ENCODE measurements around the gene CEP85L. TPM values are rescaled to one million over a fixed set of nuclear protein-coding genes. Genes with fewer than 3 reads are reported as not detected.
A peak's percentile ranks its signal among the peaks of the same experiment; 100 is the strongest.

Gene CEP85L
- total RNA-seq, 4 donors from 2014 or later: 5.3 to 10.5 (median 8.7) TPM

- no peak for DNase-seq
- in situ Hi-C loops (cut with MboI; ENCODE audit: low pct_ligation_motif_present in 1 of 4, low pct_unique_long_range_greater_than_20kb in 1 of 4, low sequenced_read_pairs in 3 of 4): loop anchor here in 2 of 4 donors (10.0 to 25.0 kb wide), 2 partner anchors 222 to 224 kb away; no protein-coding TSS in a partner anchor
- intact Hi-C loops (cut with DNase I; ENCODE audit: low total_unique reads): loop anchor here (5.0 kb wide), 1 partner anchor 227 kb away; no protein-coding TSS in a partner anchor
Observed at GRCh38 chr6:118509009-118509617, 142.3 kb downstream of the CEP85L start.

GRCh38 chr6:118507636-118508035, 143.8 kb downstream of the CEP85L start:
- intact Hi-C loops (cut with DNase I; ENCODE audit: low total_unique reads): loop anchor here (5.0 kb wide), 1 partner anchor 225 kb away; no protein-coding TSS in a partner anchor
- Histone ChIP-seq H3K36me3 (no peaks in the 10 kb centered on the region), H3K4me3 (no peak overlapping the region), H3K4me1 (no peaks in the 10 kb centered on the region), H3K27me3 (no peaks in the 10 kb centered on the region), H3K9me3 (no peaks in the 10 kb centered on the region), H3K27ac (no peak overlapping the region)
- DNase-seq: no peak
- TF ChIP-seq CTCF (IDR thresholded peaks at IDR 0.05): no peak
- no peak for TF ChIP-seq POLR2A (IDR thresholded peaks at IDR 0.05)
- in situ Hi-C loops (cut with MboI; ENCODE audit: low pct_ligation_motif_present in 1 of 4, low pct_unique_long_range_greater_than_20kb in 1 of 4, low sequenced_read_pairs in 3 of 4): loop anchor here in 2 of 4 donors (10.0 to 25.0 kb wide), 2 partner anchors 220 to 223 kb away; no protein-coding TSS in a partner anchor
- WGBS, 2 donors (ENCODE audit: low coverage in 1 of 2): 100% methylated on average over 1 of the region's 1 CpG

More at GRCh38 chr6:118509009-118509617, 142.3 kb downstream of the CEP85L start:
- Histone ChIP-seq H3K27me3 (no peaks in the 10 kb centered on the region), H3K27ac (no peak overlapping the region), H3K36me3 (no peaks in the 10 kb centered on the region), H3K4me1 (no peaks in the 10 kb centered on the region), H3K4me3 (no peak overlapping the region), H3K9me3 (peaks cover 0 to 2% of the 10 kb centered on the region in 2 donors)
- no peak for TF ChIP-seq POLR2AphosphoS5 (IDR thresholded peaks at IDR 0.05)
- TF ChIP-seq CTCF (IDR thresholded peaks at IDR 0.05): peak in 3 of 5 experiments; percentile 37 to 46 (median 45)
- WGBS, 2 donors (ENCODE audit: low coverage in 1 of 2): 56% methylated on average over 3 of the region's 3 CpGs

GRCh38 chr6:118506071-118506638, 145.2 kb downstream of the CEP85L start:
- H3K4me1 ChIP-seq: no peaks in the 10 kb centered on the region
- H3K4me3 ChIP-seq: no peak overlapping the region
- intact Hi-C loops (cut with DNase I; ENCODE audit: low total_unique reads): loop anchor here (5.0 kb wide), 1 partner anchor 224 kb away; no protein-coding TSS in a partner anchor
- 82 to 84% methylated on average over 5 of the region's 5 CpGs for WGBS, 2 donors (ENCODE audit: low coverage in 1 of 2)
- no peaks in the 10 kb centered on the region for H3K27me3 ChIP-seq
- H3K27ac ChIP-seq: no peak overlapping the region
- in situ Hi-C loops (cut with MboI; ENCODE audit: low pct_ligation_motif_present in 1 of 4, low pct_unique_long_range_greater_than_20kb in 1 of 4, low sequenced_read_pairs in 3 of 4): loop anchor here in 2 of 4 donors (10.0 to 25.0 kb wide), 2 partner anchors 219 to 221 kb away; no protein-coding TSS in a partner anchor
- no peaks in the 10 kb centered on the region for H3K9me3 ChIP-seq
- H3K36me3 ChIP-seq: no peaks in the 10 kb centered on the region
- TF ChIP-seq POLR2AphosphoS5 (IDR thresholded peaks at IDR 0.05): no peak
- TF ChIP-seq POLR2A (IDR thresholded peaks at IDR 0.05): no peak
- no peak for TF ChIP-seq EP300 (IDR thresholded peaks at IDR 0.05; ENCODE audit: low read depth)
- no peak for TF ChIP-seq CTCF (IDR thresholded peaks at IDR 0.05)
- no peak for DNase-seq

- H3K27ac ChIP-seq: no peak overlapping the region
- H3K4me3 ChIP-seq: no peak overlapping the region
- H3K9me3 ChIP-seq: no peaks in the 10 kb centered on the region
- DNase-seq: no peak
- no peaks in the 10 kb centered on the region for H3K4me1 ChIP-seq
- intact Hi-C loops (cut with DNase I; ENCODE audit: low total_unique reads): loop anchor here (5.0 kb wide), 1 partner anchor 223 kb away; no protein-coding TSS in a partner anchor
- no peaks in the 10 kb centered on the region for H3K27me3 ChIP-seq
- in situ Hi-C loops (cut with MboI; ENCODE audit: low pct_ligation_motif_present in 1 of 4, low pct_unique_long_range_greater_than_20kb in 1 of 4, low sequenced_read_pairs in 3 of 4): loop anchor here in 2 of 4 donors (10.0 to 25.0 kb wide), 2 partner anchors 218 to 221 kb away; no protein-coding TSS in a partner anchor
- 92 to 100% methylated on average over 2 of the region's 2 CpGs for WGBS, 2 donors (ENCODE audit: low coverage in 1 of 2)
- TF ChIP-seq EP300 (IDR thresholded peaks at IDR 0.05; ENCODE audit: low read depth) (no peak), CTCF (IDR thresholded peaks at IDR 0.05) (no peak), POLR2AphosphoS5 (IDR thresholded peaks at IDR 0.05) (no peak), POLR2A (IDR thresholded peaks at IDR 0.05) (no peak)
- H3K36me3 ChIP-seq: no peaks in the 10 kb centered on the region
Observed at GRCh38 chr6:118505656-118506055, 145.7 kb downstream of the CEP85L start.

Measured in transverse colon (tissue), 4 donors.